HG03565 (cell line): ENCODE measurements around the gene SIPA1L3.

Experiments
- ATAC-seq: cut with Tn5 transposase; IDR thresholded peaks from one replicate; pipeline ENCODE4 v1.9.1; 2021; ENCODE audit warnings: mild to moderate bottlenecking, moderate library complexity; ENCODE audit not compliant: unreplicated experiment

SIPA1L3 gene

DNA sequence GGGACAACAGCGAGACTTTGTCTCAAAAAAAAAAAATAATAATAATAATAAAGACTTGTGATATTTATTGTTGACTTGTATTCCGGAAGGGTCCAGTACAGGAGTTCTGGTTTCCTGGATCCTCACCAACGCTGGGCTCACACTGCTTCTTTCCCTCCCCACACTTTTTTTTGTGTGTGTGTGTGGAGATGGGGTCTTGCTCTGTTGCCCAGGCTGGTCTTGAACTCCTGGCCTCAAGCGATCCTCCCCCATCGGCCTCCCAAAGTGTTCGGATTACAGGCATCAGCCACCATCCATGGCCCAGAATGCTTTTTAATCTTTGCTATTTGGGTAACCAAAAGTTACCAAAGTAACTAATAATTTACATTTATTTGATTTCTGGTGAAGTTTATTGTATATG is 39.1 kb downstream of the SIPA1L3 start:
- no peak for ATAC-seq

GRCh38 chr19:37947778-37948177 is 40.8 kb downstream of the SIPA1L3 start:
- ATAC-seq, result no peak

DNA sequence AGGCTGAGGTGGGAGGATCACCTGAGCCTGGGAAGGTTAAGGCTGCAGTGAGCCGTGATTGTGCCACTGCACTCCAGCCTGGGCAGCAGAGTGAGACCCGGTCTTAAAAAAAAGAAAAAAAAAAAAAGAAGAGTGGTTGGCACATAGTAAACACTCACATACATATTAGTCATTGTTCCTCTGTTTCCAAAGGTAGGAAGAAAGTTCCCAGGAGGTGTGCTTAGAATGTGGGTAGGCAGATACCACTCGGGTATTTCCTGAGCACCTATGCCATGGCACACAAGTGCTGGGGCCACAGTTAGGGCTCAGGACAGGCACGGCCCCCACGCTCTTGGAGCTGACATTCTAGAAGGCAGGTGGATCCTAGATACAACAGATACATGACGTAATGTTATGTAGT is 41.4 kb downstream of the SIPA1L3 start:
- ATAC-seq, result no peak

GRCh38 chr19:37950471-37951175 is 43.6 kb downstream of the SIPA1L3 start:
- no peak for ATAC-seq

DNA sequence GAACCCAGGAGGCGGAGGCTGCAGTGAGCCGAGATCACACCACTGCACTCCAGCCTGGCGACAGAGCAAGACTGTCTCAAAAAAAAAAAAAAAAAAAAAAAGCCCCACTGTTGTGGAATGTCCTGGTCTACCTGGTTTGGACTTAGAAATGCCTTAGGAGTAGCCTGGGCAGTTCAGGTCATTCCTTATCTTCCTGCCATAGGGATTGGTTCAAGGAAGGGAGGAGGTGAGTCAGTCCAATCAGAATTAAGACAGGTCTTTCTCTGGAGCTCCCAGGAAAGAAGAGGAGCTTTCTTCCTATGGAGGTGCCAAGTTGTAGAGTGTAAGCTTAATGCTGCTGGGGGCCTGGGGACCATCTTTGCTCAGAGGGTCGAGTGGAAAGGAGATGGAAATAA is 44.8 kb downstream of the SIPA1L3 start:
- ATAC-seq, result no peak

DNA sequence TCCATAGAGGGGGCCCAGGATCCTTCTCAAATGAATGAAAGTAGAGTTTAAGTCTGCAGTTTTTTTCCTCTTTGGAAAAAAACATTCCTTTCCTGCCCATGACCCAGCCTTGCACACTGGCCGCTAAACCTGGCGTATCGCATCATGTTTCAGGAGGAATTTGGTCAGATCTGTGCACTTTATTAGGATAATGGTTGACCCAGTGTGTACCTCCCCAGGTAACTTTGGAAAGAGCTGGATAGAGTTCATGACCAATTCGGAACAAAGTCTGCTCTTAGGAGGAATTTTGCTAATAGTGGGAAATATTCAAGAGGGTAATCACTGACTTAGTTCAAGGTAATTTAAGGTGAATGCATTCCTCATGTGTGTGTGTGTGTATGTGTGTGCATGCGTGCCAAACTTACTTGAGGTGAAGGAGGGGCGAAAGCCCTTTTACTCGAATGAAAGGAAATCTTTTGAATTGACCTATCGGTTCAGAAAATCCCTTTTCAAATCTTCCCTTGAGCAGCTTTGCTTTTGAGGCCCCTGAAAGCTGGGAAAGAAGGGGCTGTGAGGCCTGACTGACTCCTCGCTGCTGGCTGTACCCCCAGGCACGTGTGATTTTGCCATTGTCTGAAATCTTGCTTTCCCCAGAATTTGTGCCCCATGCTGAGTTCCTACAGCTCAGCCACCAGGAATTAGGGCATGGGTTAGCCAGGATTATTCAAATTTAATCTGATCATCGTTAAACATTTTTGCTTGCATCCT is 46.3 kb downstream of the SIPA1L3 start:
- no peak for ATAC-seq

GRCh38 chr19:37953918-37954303 is 46.9 kb downstream of the SIPA1L3 start:
- ATAC-seq, result no peak

GRCh38 chr19:37954421-37954874 is 47.4 kb downstream of the SIPA1L3 start:
- no peak for ATAC-seq

GRCh38 chr19:37955986-37956385 is 49.0 kb downstream of the SIPA1L3 start:
- ATAC-seq, result no peak

GRCh38 chr19:37957176-37957575 is 50.2 kb downstream of the SIPA1L3 start:
- ATAC-seq, result no peak

GRCh38 chr19:37959665-37960114 is 52.7 kb downstream of the SIPA1L3 start:
- no peak for ATAC-seq

GRCh38 chr19:37961198-37961597 is 54.2 kb downstream of the SIPA1L3 start:
- ATAC-seq, result no peak

DNA sequence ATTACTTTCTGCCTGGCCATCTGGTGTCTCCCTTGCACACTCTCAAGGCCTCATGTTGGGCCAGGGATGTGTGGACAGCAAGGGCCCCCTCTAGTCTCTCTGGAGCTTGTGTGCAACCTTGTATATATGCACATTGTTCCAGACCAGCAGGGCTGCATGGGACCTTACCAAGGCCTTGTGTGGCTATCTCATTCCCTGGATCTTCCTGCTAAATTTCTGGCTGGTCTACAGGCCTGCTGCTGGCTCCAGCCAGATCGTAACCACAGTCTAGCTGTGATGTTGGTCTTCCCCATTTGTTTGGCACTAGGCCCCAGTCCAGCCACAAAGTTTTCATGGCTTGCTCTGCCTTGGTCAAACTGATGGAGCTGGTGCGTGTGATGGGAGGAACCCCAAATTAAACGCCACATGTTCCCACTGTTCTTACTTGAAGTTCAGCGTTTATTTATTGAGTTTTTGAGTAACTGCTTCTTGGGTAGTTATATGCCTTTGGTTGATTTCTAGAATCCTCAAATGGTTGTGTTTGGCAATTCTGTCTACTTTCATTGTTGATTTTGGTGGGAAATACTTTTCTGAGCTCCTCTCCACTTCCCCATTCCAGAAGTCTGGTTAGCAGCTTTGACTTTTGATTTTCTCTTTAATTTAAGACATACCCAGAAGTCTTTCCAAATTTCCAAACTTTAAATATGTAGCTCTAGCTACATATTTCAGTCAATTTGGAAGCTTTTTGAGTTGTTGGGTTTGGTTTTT is 56.4 kb downstream of the SIPA1L3 start:
- no peak for ATAC-seq

DNA sequence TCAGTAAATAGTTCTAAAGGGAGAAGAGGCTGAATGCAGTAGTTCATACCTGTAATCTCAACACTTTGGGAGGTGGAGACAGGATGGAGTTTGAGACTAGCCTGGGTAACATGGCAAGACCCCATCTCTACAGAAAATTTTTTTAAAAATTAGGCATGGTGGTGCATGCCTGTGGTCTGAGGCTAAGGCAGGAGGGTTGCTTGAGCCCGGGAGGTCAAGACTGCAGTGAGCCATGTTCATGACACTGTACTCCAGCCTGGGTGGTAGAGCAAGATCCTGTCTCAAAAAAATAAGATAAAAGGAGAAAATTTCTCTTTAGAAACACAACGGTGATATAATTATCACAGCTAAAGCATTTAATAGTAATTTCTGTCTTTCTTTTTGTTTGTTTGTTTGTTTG is 57.1 kb downstream of the SIPA1L3 start:
- ATAC-seq, result no peak

DNA sequence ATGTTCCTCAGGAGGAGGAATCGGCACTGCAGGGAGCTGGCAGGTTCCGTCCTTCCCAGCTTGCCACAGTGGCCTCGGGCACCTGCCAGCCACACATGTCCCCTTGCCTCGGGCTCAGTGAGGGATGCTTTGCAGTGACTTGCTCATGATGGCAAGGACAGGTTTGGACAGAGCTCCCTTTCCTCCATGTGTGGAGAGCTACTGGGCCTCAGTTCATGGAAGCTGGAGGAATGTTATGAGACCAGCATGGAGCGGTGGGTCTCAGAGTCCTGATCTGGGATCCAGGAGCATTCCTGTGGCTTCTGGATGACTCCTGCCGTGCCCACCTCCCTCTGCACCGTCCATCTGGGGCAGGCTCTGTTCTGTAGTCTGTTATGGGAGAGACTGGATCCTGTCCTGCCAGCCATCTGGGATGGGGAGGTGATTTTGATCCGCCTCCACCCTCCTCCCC is 59.2 kb downstream of the SIPA1L3 start:
- no peak for ATAC-seq

- ATAC-seq, result no peak
Observed at GRCh38 chr19:37966662-37967231, 59.7 kb downstream of the SIPA1L3 start.

GRCh38 chr19:37969695-37970094 is 62.7 kb downstream of the SIPA1L3 start:
- no peak for ATAC-seq

DNA sequence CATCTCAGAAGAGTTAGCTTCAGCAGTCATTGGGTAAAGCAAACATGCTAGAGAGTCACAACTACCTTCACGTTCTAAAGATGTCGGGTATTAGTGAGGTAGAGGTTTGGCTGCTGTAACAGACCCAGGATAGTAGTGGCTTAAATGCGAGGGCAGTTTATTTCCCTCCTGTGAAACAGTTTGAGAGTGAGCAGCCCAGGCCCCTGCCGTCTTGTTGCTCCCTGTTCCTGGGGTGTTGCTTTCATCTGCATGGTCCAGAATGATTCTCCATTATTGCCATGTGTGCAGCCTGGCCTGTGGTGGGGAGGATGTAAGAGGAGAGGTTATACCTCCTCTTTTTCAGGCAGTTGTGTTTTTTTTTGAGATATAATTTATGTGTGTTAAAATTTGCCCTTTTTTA is 63.7 kb downstream of the SIPA1L3 start:
- no peak for ATAC-seq

DNA sequence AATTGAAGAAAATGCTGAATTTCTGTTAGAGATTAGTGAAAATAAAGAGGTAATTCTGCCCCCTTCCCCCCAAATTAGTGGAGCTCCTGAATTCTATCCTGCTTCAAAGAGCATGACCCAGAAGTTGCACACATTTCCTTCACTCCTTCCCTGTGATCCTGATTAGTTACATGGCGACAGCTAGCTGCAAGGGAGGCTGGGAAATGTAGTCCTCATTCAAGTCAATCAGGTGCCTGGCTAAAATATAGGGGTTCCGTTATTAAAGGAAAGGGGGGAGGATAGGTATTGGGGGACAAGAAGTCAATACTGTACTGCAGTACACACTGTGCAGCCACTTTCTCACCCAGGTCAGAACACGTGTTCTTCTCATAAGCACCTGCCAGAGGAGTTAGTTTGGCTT is 65.8 kb downstream of the SIPA1L3 start:
- no peak for ATAC-seq

DNA sequence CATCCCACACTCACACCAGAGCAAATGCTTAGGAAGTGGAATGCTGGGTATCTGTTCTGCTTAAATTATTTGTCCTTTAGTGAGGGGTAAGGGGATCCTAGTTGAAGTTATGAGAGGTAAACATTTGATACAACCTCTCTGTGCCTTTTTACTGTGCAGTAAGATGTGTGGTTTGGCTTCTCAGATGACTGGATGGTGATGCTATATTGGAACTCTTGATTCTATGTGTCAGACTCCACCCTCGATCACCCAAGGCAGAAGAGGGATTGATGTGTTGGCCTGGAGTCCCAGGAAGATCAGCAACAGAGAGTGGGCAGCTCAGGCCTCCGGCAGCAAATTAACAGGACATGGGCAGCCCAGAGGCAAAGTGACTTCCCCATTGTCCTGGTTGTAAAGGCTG is 66.7 kb downstream of the SIPA1L3 start:
- ATAC-seq, result no peak

DNA sequence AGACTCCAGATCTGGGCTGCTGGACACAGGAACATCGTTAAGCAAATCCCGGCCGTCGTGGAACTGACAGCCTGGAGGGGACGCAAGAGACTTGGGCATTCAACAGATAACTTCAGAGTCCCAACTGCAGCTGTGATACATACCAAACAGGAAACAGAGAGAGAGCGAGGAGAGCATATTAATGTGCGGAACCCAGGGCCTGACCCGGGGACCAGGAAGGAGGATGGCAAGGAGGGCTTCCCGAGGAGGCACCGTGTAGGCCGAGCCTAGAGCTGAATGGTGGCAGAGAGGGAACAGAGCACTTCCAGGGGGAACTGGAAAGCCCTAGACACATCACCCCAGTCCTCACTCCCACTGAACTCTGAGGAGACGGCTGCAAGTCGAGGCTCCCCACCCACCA is 68.1 kb downstream of the SIPA1L3 start:
- ATAC-seq, result no peak
